B cell (primary cell): Measurements from ENCODE around the gene NCAM1. TPM values are rescaled to one million over a fixed set of nuclear protein-coding genes. Genes with fewer than 3 reads are reported as not detected.

Experiments used
- ATAC-seq: fragments of 200-7000 bp; cut with Tn5 transposase; one replicate; pipeline ENCODE4 v1.10.0; 2021; ENCODE audit warnings: low read depth, mild to moderate bottlenecking, moderate number of reproducible peaks, moderate library complexity
- CTCF ChIA-PET: fragments of 350-600 bp; sonication (Branson Sonifier 250); formaldehyde crosslinking; loops from one replicate; lab custom pipeline; 2021; ENCODE audit warnings: antibody characterized with exemption, inconsistent platforms; lab: Charles Lee
- POLR2A ChIA-PET: fragments of 350-600 bp; sonication (Branson Sonifier 250); formaldehyde crosslinking; loops from one replicate; lab custom pipeline; 2021; ENCODE audit warnings: antibody characterized with exemption; lab: Charles Lee
- DNase-seq: peaks from one replicate; pipeline ENCODE4 v3.0.0; 2013
- H2AFZ ChIP-seq: 2 replicates; pipeline ENCODE4 v1.6.1; 2012; ENCODE audit warnings: mild to moderate bottlenecking, low read depth, low read length; ENCODE audit not compliant: insufficient read depth, poor library complexity, severe bottlenecking
- H3K27ac ChIP-seq, 2 donors: 1 replicate in 1 of 2; 2 replicates in 1 of 2; pipeline ENCODE4 v1.5.1; 2012 to 2013; ENCODE audit warnings: low read length in 2 of 2, mild to moderate bottlenecking in 2 of 2, moderate library complexity in 1 of 2
- H3K27me3 ChIP-seq, 4 experiments: fragments of 200-600 bp in 1 of 4; sonication (generic) in 1 of 4; replicated peaks in 1 of 4; 1 replicate in 2 of 4; 2 replicates in 2 of 4; pipeline versions ENCODE4 v1.6.1 to v1.7.0; 2013 to 2016; ENCODE audit warnings: low read length in 3 of 4, mild to moderate bottlenecking in 2 of 4, mixed read lengths in 1 of 4, moderate library complexity in 1 of 4; ENCODE audit not compliant: insufficient read depth in 4 of 4, control insufficient read depth in 3 of 4; ENCODE audit errors: control extremely low read depth in 1 of 4
- H3K36me3 ChIP-seq, 2 experiments: replicated peaks in 1 of 2; 1 replicate in 1 of 2; 2 replicates in 1 of 2; pipeline versions ENCODE4 v1.6.1 to v1.7.1; 2013; ENCODE audit warnings: low read length in 1 of 2; ENCODE audit not compliant: insufficient read depth in 2 of 2, control insufficient read depth in 1 of 2; ENCODE audit errors: control extremely low read depth in 1 of 2, extremely low read depth in 1 of 2
- H3K4me1 ChIP-seq, 2 donors: fragments of 200-600 bp in 1 of 2; sonication (generic) in 1 of 2; 1 replicate in 1 of 2; 2 replicates in 1 of 2; pipeline versions ENCODE4 v1.5.1 to v1.6.1; 2013 to 2017; ENCODE audit warnings: low read length in 2 of 2; ENCODE audit not compliant: control insufficient read depth in 2 of 2, insufficient read depth in 2 of 2
- H3K4me2 ChIP-seq: replicated peaks from 2 replicates; pipeline ENCODE3; 2012; ENCODE audit warnings: mild to moderate bottlenecking, low read depth, low read length; ENCODE audit not compliant: poor library complexity, severe bottlenecking
- H3K4me3 ChIP-seq, 5 experiments: fragments of 200-600 bp in 1 of 5; sonication (generic) in 1 of 5; 1 replicate in 3 of 5; 2 replicates in 2 of 5; pipeline versions ENCODE4 v1.5.1 to v1.7.0; 2011 to 2016; ENCODE audit warnings: low read length in 4 of 5, mild to moderate bottlenecking in 4 of 5, low read depth in 2 of 5, control low read depth in 1 of 5, moderate library complexity in 1 of 5; ENCODE audit not compliant: insufficient read depth in 1 of 5; ENCODE audit errors: control extremely low read depth in 1 of 5, extremely low read depth in 1 of 5
- H3K79me2 ChIP-seq: fragments of 200-600 bp; sonication (generic); one replicate; pipeline ENCODE4 v1.6.0; 2016; ENCODE audit warnings: low read length; ENCODE audit not compliant: control insufficient read depth, insufficient read depth
- H3K9ac ChIP-seq: fragments of 200-600 bp; sonication (generic); 2 replicates; pipeline ENCODE4 v1.6.1; 2017; ENCODE audit warnings: mild to moderate bottlenecking, low read length, moderate library complexity
- H3K9me3 ChIP-seq, 3 donors: one replicate each; pipeline versions ENCODE4 v1.6.1 to v1.7.1; 2013; ENCODE audit warnings: low read length in 2 of 3; ENCODE audit not compliant: control insufficient read depth in 2 of 3, insufficient read depth in 1 of 3; ENCODE audit errors: control extremely low read depth in 1 of 3
- H4K20me1 ChIP-seq: 2 replicates; pipeline ENCODE4 v1.6.0; 2012; ENCODE audit warnings: mild to moderate bottlenecking, low read length; ENCODE audit not compliant: insufficient read depth, control insufficient read depth, poor library complexity, severe bottlenecking
- H3K27ac Mint-ChIP-seq: one replicate; pipeline ENCODE4 v1.8.0; 2021; ENCODE audit warnings: mixed read lengths
- H3K27me3 Mint-ChIP-seq: one replicate; pipeline ENCODE4 v1.8.0; 2021; ENCODE audit warnings: mixed read lengths
- H3K4me1 Mint-ChIP-seq: one replicate; pipeline ENCODE4 v1.8.0; 2021; ENCODE audit warnings: mixed read lengths
- H3K4me3 Mint-ChIP-seq: one replicate; pipeline ENCODE4 v1.8.0; 2021; ENCODE audit warnings: mixed read lengths
- H3K9me3 Mint-ChIP-seq: one replicate; pipeline ENCODE4 v1.8.0; 2022; ENCODE audit warnings: mixed read lengths; ENCODE audit not compliant: insufficient read depth
- CTCF ChIP-seq: fragments of 200-600 bp; IDR thresholded peaks from one replicate; pipeline ENCODE4 v1.8.0; 2022; ENCODE audit warnings: antibody characterized with exemption, mild to moderate bottlenecking
- EZH2 ChIP-seq: IDR thresholded peaks from 2 replicates; pipeline ENCODE4 v1.6.1; 2012; ENCODE audit warnings: borderline replicate concordance, low read depth, mild to moderate bottlenecking, moderate library complexity, low read length; ENCODE audit not compliant: insufficient read depth, poor library complexity, severe bottlenecking
- WGBS: methylation state at CpG from one replicate; pipeline ENCODE4 v1.1.5; 2013; ENCODE audit warnings: missing lambda C conversion rate; ENCODE audit not compliant: insufficient coverage; 5-methylcytosine and 5-hydroxymethylcytosine counted together
- intact Hi-C: fragments of 100-400 bp; cut with micrococcal nuclease; formaldehyde crosslinking; loops from one replicate; pipeline ENCODE4 v1.10.0; 2022
- polyA plus RNA-seq: library from polyadenylated mRNA; depleted of rRNA; stranded (reverse); fragments of >200 nt; gene quantifications from 2 replicates; pipeline ENCODE4 v1.2.3, GENCODE V29; 2012
- total RNA-seq, 2 donors: library from RNA; stranded (reverse); fragments of 120-200 nt in 1 of 2; gene quantifications; 1 replicate in 1 of 2; 2 replicates in 1 of 2; pipeline versions ENCODE4 v1.2.3 to v1.2.4, GENCODE V29; 2013 to 2022

The NCAM1 gene
- total and polyA plus RNA-seq, 2 donors (not counting 1 experiment from before 2014, with no cell fraction given), result 0.37 TPM; not detected in 1

- Histone ChIP-seq H3K27me3 (peaks cover 0 to 4% (median 0%) of the 10 kb centered on the region in 4 experiments), H3K4me2 (no peak overlapping the region), H3K27ac (no peak overlapping the region), H3K79me2 (no peaks in the 10 kb centered on the region), H3K4me1 (no peaks in the 10 kb centered on the region), H3K9me3 (no peaks in the 10 kb centered on the region), H4K20me1 (no peaks in the 10 kb centered on the region), H3K9ac (no peak overlapping the region), H3K36me3 (no peaks in the 10 kb centered on the region), H3K4me3 (no peak overlapping the region), H2AFZ (no peak overlapping the region)
- intact Hi-C loops, result no loop called here
- no peaks in the 10 kb centered on the region for H3K9me3 Mint-ChIP-seq
- no peak overlapping the region for H3K27ac Mint-ChIP-seq
- ChIA-PET POLR2A (no interaction called here), CTCF (no interaction called here)
- DNase-seq, result no peak
- H3K4me3 Mint-ChIP-seq, result no peak overlapping the region
- ATAC-seq, result no peak
- TF ChIP-seq CTCF (no peak), EZH2 (no peak)
- H3K4me1 Mint-ChIP-seq, result no peaks in the 10 kb centered on the region
- H3K27me3 Mint-ChIP-seq, result peaks cover 21% of the 10 kb centered on the region
- WGBS, result no CpG with 5 or more reads among the region's 4 CpGs
Measured at GRCh38 chr11:113133071-113133470, 171.9 kb downstream of the NCAM1 start.

- ChIA-PET POLR2A (no interaction called here), CTCF (no interaction called here)
- Histone ChIP-seq H3K4me3 (no peak overlapping the region), H3K4me1 (no peaks in the 10 kb centered on the region), H2AFZ (no peak overlapping the region), H3K9me3 (no peaks in the 10 kb centered on the region), H3K4me2 (no peak overlapping the region), H3K79me2 (no peaks in the 10 kb centered on the region), H4K20me1 (no peaks in the 10 kb centered on the region), H3K36me3 (no peaks in the 10 kb centered on the region), H3K9ac (no peak overlapping the region), H3K27ac (no peak overlapping the region), H3K27me3 (peaks cover 0 to 4% (median 0%) of the 10 kb centered on the region in 4 experiments)
- H3K4me1 Mint-ChIP-seq, result no peaks in the 10 kb centered on the region
- 100% methylated on average over 1 of the region's 5 CpGs for WGBS
- no peak overlapping the region for H3K4me3 Mint-ChIP-seq
- intact Hi-C loops, result no loop called here
- ATAC-seq (no peak), DNase-seq (no peak)
- no peak for TF ChIP-seq EZH2
- no peak for TF ChIP-seq CTCF
- H3K27me3 Mint-ChIP-seq, result peaks cover 30% of the 10 kb centered on the region
- no peak overlapping the region for H3K27ac Mint-ChIP-seq
- H3K9me3 Mint-ChIP-seq, result no peaks in the 10 kb centered on the region
Measured at GRCh38 chr11:113134626-113135025, 173.4 kb downstream of the NCAM1 start.
